Measurements from ENCODE around the gene FIP1L1. TPM values are rescaled to one million over a fixed set of nuclear protein-coding genes. Genes with fewer than 3 reads are reported as not detected.

Gene FIP1L1
- total RNA-seq, 1 experiment from 2014 or later = 68.0 TPM

DNA sequence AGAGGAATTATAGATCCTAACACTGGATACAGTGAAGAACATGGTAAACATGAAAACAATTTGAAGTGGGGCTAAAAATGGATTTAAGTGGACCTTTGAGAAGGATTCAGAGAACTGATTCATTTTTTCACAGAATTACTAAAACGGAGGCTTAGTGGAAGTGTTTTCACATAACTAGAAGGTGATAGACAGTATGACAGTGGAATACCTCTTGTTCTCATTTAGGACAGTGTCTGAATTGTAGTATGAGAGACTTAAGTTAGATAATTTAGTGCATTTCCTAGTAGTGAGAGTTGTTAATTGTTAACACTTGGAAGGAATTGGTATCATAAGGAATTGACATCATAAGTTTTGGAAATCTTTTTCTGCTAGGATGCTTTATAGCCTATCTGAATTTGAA lies 64.1 kb downstream of the FIP1L1 start:
- no peak overlapping the region for H3T11ph ChIP-seq (ENCODE audit: low read length)
- no peaks in the 10 kb centered on the region for H3K27me3 ChIP-seq (ENCODE audit: insufficient read depth, low read length)
- H3K56ac ChIP-seq (ENCODE audit: insufficient read length, low read depth, low read length) = no peak overlapping the region
- H3K79me1 ChIP-seq (ENCODE audit: insufficient read depth, low read depth, low read length, poor library complexity, severe bottlenecking) = no peaks in the 10 kb centered on the region
- no peak overlapping the region for H2BK20ac ChIP-seq (ENCODE audit: low read depth, low read length, poor library complexity, severe bottlenecking)
- H3K4me1 Mint-ChIP-seq = no peaks in the 10 kb centered on the region
- H3K4me2 ChIP-seq (ENCODE audit: insufficient read depth, insufficient read length, low read length) = no peak overlapping the region
- no peaks in the 10 kb centered on the region for H3K79me2 ChIP-seq (ENCODE audit: insufficient read depth, low read length)
- H3K9me3 ChIP-seq (ENCODE audit: control insufficient read depth, low read depth, low read length) = no peaks in the 10 kb centered on the region
- no peak overlapping the region for H4K8ac ChIP-seq (replicated peaks; ENCODE audit: insufficient read length, low read depth, low read length)
- no peaks in the 10 kb centered on the region for H3K9me3 Mint-ChIP-seq
- H3K36me3 Mint-ChIP-seq (ENCODE audit: insufficient read depth in 1 of 3, low read depth in 3 of 3) = peaks cover 13 to 27% (median 21%) of the 10 kb centered on the region in 3 experiments; a peak in 6 of 7 replicates
- no peak overlapping the region for H3K18ac ChIP-seq (ENCODE audit: insufficient read length, low read depth, low read length)
- H2BK15ac ChIP-seq (ENCODE audit: low read depth, low read length) = no peak overlapping the region
- no peak overlapping the region for H3K4ac ChIP-seq (ENCODE audit: low read depth, low read length)
- no peak overlapping the region for H3K14ac ChIP-seq (ENCODE audit: insufficient read depth, low read length)
- H3K27ac Mint-ChIP-seq = no peak overlapping the region
- H4K91ac ChIP-seq (ENCODE audit: insufficient read length, low read depth, low read length) = no peak overlapping the region
- H2BK120ac ChIP-seq (ENCODE audit: low read depth, low read length, poor library complexity, severe bottlenecking) = no peak overlapping the region
- WGBS (ENCODE audit: extremely low coverage, insufficient read length, low lambda C conversion rate) = no CpG with 5 or more reads among the region's 1 CpG
- H3K27ac ChIP-seq (ENCODE audit: insufficient read length, low read depth, low read length) = no peak overlapping the region
- H3K27me3 Mint-ChIP-seq (ENCODE audit: low read depth) = no peaks in the 10 kb centered on the region
- no peak overlapping the region for H2AK5ac ChIP-seq (ENCODE audit: insufficient read length, low read length)
- DNase-seq = no peak
- H4K20me1 ChIP-seq (ENCODE audit: control insufficient read depth, insufficient read depth, insufficient read length) = no peaks in the 10 kb centered on the region
- TF ChIP-seq, protein P1, sequence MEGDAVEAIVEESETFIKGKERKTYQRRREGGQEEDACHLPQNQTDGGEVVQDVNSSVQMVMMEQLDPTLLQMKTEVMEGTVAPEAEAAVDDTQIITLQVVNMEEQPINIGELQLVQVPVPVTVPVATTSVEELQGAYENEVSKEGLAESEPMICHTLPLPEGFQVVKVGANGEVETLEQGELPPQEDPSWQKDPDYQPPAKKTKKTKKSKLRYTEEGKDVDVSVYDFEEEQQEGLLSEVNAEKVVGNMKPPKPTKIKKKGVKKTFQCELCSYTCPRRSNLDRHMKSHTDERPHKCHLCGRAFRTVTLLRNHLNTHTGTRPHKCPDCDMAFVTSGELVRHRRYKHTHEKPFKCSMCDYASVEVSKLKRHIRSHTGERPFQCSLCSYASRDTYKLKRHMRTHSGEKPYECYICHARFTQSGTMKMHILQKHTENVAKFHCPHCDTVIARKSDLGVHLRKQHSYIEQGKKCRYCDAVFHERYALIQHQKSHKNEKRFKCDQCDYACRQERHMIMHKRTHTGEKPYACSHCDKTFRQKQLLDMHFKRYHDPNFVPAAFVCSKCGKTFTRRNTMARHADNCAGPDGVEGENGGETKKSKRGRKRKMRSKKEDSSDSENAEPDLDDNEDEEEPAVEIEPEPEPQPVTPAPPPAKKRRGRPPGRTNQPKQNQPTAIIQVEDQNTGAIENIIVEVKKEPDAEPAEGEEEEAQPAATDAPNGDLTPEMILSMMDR (conservative IDR thresholded peaks at IDR 0.05) = no peak
- no peak overlapping the region for H2AFZ ChIP-seq (ENCODE audit: low read length)
- H3K23ac ChIP-seq (ENCODE audit: insufficient read length, low read depth, low read length) = no peak overlapping the region
- H2BK5ac ChIP-seq (ENCODE audit: insufficient read length, low read length) = no peak overlapping the region
- H3K23me2 ChIP-seq (ENCODE audit: insufficient read length, low read depth, low read length, poor library complexity, severe bottlenecking) = no peaks in the 10 kb centered on the region
- H3K9ac ChIP-seq (ENCODE audit: extremely low read depth, insufficient read length, low read length) = no peak overlapping the region
- no peak overlapping the region for H2BK12ac ChIP-seq (ENCODE audit: insufficient read length, low read depth, low read length)
- H3K4me1 ChIP-seq (ENCODE audit: insufficient read depth, low read length) = no peaks in the 10 kb centered on the region; the same call in 1 of the 2 replicates
- H4K5ac ChIP-seq (ENCODE audit: insufficient read length, low read depth, low read length) = no peak overlapping the region
- no peak overlapping the region for H3K4me3 Mint-ChIP-seq

All from H9 (cell line).